ENCODE data around the gene DCST2.

- TF ChIP-seq CTCF (IDR thresholded peaks at IDR 0.05) (no peak), POLR2A (IDR thresholded peaks at IDR 0.05) (no peak)
Observed at GRCh38 chr1:155042789-155043188, 9.2 kb upstream of the DCST2 start.

All from sigmoid colon (tissue), 3 donors.